HG03442 (cell line): Measurements from ENCODE around the gene TRAPPC12.

Experiments
- ATAC-seq: cut with Tn5 transposase; IDR thresholded peaks from one replicate; pipeline ENCODE4 v1.9.1; 2021; ENCODE audit warnings: mild to moderate bottlenecking, moderate library complexity; ENCODE audit not compliant: unreplicated experiment

Gene TRAPPC12

GRCh38 chr2:3465844-3466481, 86.5 kb downstream of the TRAPPC12 start:
- ATAC-seq: no peak

GRCh38 chr2:3466482-3466863, 87.0 kb downstream of the TRAPPC12 start:
- ATAC-seq: no peak

- no peak for ATAC-seq
These were observed 87.5 kb downstream of the TRAPPC12 start for GRCh38 chr2:3466966-3467365.

GRCh38 chr2:3467654-3468053, 88.2 kb downstream of the TRAPPC12 start:
- no peak for ATAC-seq

GRCh38 chr2:3468296-3468988, 88.9 kb downstream of the TRAPPC12 start:
- ATAC-seq: no peak

- no peak for ATAC-seq
These were observed 90.0 kb downstream of the TRAPPC12 start for GRCh38 chr2:3469486-3469885.

- no peak for ATAC-seq
These were observed 90.7 kb downstream of the TRAPPC12 start for GRCh38 chr2:3470166-3470651.

- ATAC-seq: no peak
These were observed 91.6 kb downstream of the TRAPPC12 start for GRCh38 chr2:3470856-3471737.

GRCh38 chr2:3472296-3472695, 92.8 kb downstream of the TRAPPC12 start:
- ATAC-seq: no peak

GRCh38 chr2:3472966-3473365, 93.5 kb downstream of the TRAPPC12 start:
- ATAC-seq: no peak

- no peak for ATAC-seq
These were observed 96.3 kb downstream of the TRAPPC12 start for GRCh38 chr2:3475771-3476170.

- ATAC-seq: no peak
These were observed 97.0 kb downstream of the TRAPPC12 start for GRCh38 chr2:3476321-3476984.

GRCh38 chr2:3476985-3477327, 97.5 kb downstream of the TRAPPC12 start:
- ATAC-seq: no peak

GRCh38 chr2:3478846-3479385, 99.4 kb downstream of the TRAPPC12 start:
- ATAC-seq: no peak

GRCh38 chr2:3479430-3480320, 100.2 kb downstream of the TRAPPC12 start:
- no peak for ATAC-seq

- ATAC-seq: no peak
These were observed 101.0 kb downstream of the TRAPPC12 start for GRCh38 chr2:3480352-3481010.

GRCh38 chr2:3481011-3481400, 101.5 kb downstream of the TRAPPC12 start:
- no peak for ATAC-seq

- no peak for ATAC-seq
These were observed 102.4 kb downstream of the TRAPPC12 start for GRCh38 chr2:3481736-3482362.

- ATAC-seq: no peak
These were observed 102.9 kb downstream of the TRAPPC12 start for GRCh38 chr2:3482363-3482821.
